ENCODE data around the gene CDC42EP5.

DNA sequence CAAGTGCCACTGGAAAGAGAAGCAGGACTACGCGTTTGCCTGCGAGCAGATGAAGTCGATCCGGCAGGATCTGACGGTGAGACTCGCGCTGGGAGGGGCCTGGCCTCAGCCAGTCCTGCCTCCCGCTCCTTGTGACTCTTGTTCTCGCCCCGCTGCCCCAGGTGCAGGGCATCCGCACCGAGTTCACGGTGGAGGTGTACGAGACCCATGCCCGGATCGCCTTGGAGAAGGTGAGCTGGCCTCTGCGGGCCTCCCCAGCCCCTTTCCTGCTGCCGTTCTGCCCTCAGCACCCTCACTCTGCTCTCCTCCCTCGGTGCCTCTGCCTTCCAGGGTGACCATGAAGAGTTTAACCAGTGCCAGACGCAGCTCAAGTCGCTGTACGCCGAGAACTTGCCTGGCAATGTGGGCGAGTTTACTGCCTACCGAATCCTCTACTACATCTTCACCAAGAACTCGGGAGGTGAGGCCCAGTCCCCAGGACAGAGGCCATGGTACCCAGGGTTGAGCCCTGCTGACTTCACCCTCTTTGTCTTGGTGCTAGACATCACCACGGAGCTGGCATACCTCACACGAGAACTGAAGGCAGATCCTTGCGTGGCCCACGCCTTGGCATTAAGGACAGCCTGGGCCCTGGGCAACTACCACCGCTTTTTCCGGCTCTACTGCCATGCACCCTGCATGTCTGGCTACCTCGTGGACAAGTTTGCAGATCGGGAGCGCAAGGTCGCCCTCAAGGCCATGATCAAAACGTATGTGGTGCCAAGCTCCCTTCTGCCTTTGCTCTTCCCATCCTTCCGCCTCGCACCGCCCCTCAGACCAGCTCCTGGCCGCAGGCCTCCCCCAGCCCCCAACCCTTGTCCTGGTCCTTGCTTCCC, 15.1 kb downstream of the CDC42EP5 start:
- no peak for TF ChIP-seq CTCF (IDR thresholded peaks at IDR 0.05)
- no peak for TF ChIP-seq POLR2AphosphoS5 (IDR thresholded peaks at IDR 0.05)

Measured in upper lobe of left lung (tissue), 4 donors.